CD4-positive, alpha-beta T cell treated with Interleukin-10 for 1 hour (primary cell): ENCODE results near the gene DACT3.

Experiments used
- DNase-seq: peaks from one replicate; pipeline ENCODE4 v3.0.0-alpha.2; 2020

Gene DACT3

DNA sequence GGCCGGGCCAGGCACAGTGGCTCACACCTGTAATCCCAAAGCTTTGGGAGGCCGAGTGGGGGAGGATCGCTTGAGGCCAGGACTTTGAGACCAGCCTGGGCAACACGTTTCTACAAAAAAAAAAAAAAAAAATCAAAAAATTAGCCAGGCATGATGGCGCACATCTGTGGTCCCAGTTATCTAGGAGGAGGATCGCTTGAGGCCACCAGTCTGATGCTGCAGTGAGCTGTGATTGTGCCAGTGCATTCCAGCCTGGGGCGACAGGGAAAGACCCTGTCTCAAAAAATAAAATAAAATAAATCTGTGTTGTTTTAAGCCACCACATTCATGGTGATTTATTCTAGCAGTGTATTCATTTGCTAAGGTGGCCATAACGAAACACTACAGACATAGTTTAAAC is 4.1 kb upstream of the DACT3 start:
- DNase-seq: no peak

GRCh38 chr19:46661735-46662592 is 982 bp upstream of the DACT3 start:
- DNase-seq: peak; percentile 80

- no peak for DNase-seq
Observed at GRCh38 chr19:46660551-46661019, 397 bp downstream of the DACT3 start.

DNA sequence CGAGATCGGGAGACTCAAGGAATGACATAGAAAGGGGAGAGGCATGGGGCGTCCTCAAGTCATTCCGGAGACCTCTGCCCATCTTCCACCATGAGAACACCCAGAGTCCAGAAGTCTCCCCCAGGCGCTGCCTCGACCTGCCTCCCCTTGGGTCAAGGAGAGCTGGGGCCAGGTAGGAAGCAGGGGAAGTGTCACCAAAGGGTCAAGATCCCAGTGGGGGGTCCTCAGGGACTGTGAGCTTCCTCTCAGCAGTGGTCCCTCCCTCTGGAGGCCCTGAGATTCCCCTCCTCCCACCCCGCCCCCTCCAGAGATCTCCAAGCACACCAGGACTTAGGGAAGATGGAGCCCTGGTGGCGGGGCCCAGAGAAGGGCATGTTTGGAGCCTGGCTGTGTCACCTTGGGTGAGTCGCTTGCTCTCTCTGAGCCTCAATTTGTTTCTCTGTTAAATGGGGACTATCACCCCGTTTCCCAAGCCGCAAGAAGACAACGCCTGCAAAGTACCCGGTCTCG is 919 bp downstream of the DACT3 start:
- no peak for DNase-seq

- DNase-seq: peak; percentile 24
Observed at GRCh38 chr19:46659151-46660007, 1.6 kb downstream of the DACT3 start.

DNA sequence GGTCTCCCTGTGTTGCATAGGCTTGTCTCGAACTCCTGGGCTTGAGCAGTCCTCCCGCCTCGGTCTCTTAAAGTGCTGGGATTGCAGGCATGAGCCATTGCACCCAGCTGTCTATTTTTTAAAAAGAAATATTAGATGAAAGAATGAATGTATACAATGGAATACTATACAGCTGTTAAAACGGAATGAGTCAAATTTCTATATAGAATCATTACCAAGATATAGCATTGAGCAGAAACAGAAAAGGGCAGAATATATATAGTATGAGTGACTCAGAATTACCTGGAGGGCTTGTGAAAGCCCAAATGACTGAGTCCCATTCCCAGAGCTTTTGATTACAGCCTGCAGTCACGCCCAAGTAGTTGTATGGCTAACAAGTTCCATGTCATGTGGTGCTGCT is 4.4 kb downstream of the DACT3 start:
- DNase-seq: no peak

GRCh38 chr19:46654621-46655152 is 6.3 kb downstream of the DACT3 start:
- no peak for DNase-seq

GRCh38 chr19:46650445-46650844 is 10.5 kb downstream of the DACT3 start:
- no peak for DNase-seq

DNA sequence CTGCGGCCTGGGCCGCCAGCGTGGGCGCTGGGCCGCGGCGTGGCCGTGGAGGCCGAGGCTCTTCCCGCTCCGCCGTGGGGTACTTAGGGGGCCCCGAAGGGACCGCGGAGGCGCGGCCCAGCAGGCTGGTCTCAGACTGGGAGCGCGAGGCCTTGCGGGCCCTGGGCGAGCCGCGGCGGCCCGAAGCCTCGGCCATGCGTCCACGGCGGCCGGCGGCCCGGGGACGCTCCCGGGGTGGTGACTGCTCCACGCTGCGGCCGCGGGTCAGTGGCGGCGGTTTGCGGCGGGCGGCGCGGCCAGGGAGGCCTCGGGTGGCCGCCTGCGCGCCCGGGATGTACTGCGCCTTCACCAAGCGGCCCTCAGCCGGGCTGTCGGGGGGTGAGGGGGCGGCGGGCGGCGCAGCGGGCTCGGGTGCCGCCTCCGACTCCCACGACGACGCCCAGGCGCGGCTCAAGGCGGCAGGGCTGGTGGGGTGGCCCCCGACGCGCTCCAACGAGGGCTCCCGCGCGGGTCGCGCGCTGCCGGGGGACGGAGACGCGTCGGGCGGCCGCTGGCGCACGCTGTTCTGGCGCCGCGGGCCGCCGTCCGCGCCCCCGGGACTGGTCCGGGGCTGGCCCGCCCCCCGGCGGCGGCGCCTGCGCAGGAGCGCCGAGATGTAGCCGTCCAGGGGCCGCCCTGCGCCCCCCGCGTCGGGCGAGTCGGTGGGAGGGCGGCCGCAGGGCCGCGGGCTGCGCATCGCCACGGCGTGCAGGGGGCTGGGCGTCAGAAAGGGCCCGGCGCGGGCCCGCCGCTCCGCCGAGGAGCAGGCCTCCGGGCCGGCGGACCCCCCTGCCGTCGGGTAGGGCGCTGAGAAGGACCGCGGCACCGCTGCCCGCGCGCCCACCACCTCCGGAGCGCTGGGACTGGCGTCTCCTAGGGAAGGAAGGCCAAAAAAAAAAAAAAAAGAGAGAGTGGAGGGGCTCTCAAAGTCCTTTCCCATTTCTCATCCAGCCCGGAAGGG is 11.7 kb downstream of the DACT3 start:
- no peak for DNase-seq

GRCh38 chr19:46648060-46648960 is 12.7 kb downstream of the DACT3 start:
- no peak for DNase-seq

- no peak for DNase-seq
Observed at GRCh38 chr19:46646402-46646801, 14.6 kb downstream of the DACT3 start.

- DNase-seq: no peak
Observed at GRCh38 chr19:46644720-46645119, 16.3 kb downstream of the DACT3 start.

DNA sequence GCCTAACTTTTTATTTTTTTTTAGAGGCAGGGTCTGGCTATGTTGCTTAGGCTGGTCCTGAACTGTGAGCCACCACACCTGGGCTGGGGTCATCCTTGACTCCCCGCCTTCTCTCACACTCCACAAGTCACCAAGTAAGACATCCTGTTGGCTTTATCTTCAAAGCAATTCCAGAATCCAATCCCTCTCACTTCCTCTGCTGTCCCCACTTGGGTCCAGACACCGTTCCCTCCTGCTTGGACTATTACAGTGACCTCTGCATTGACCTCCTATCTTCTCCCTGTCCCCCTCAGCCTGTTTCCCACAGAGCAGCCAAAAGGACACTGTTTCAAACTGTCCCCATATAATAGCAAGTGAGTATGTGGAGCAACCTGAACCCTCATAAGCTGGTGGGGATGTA is 20.3 kb downstream of the DACT3 start:
- DNase-seq: no peak

- DNase-seq: peak; percentile 32
Observed at GRCh38 chr19:46639358-46640182, 21.4 kb downstream of the DACT3 start.

- DNase-seq: no peak
Observed at GRCh38 chr19:46637224-46637623, 23.8 kb downstream of the DACT3 start.

DNA sequence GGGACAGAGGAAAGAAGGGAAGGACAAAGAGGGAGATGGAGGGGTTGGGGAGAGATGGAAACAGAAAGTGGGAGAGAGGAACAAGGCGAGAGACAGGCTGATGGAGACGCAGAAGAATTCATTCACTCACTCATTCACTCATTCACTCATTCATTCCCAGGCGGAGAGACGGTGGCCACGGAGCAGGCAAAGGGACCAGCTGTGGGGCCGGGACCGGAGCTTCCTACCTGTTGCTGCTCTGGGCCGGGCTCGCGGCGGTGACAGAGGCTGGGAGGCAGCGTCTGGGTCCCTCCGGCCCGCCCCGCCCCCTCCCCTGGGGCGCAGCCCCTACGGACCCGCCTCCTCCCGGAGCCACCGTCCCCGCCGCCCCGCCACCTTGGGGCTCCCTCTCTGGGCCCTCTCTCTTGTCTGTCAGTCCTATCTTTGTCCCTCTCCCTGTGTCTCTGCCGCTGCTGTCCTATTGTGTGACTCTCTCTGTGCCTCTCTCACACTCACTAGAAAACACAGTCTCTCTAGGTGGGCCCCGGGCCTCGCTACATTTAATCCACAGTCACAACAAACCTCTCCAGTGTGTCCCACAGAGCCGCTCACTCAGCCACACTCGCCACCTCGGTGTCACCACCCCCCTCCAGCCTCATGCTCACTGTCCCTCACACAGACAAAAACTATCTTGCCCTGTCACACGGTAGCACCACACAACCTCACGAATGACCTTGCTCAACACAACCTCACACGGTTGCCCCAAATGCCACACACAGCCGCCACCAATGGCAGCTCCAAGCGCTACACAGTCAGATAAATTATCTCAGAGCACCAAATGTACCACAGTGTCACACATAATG is 24.8 kb downstream of the DACT3 start, which contains the start of gene GNG8:
Gene GNG8 (minus strand): TSS at position 283 of the 842 bp plus-strand sequence. CDS start 1,520 bp downstream, outside the sequence.
- no peak for DNase-seq

DNA sequence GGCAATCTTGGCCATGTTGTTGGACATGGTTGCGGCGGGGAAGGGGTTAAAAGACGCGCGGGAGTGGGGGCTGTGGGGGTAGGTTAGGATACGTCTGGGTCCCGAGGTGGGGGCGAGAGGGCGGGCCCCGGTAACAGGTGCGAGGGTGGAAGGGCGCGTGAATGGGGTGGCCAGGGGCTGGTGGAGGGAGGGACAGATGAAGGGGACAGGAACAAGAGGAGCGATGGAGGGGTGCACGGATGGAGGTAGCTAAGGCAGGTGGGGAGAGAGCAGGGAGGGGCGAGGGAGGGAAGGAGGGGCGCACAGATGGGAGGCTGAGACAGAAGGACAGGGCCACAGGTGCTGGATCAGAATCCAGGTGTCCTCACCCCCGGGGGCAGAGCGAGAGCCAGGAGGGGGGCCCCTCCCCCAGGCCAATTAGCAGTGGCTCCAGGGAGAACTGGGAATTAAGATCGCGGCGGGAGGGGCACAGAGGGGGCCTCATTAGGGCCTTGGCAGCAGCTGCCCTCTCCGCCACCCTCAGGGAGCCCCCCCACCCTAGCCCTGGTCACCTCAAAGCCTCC is 26.2 kb downstream of the DACT3 start:
- no peak for DNase-seq

DNA sequence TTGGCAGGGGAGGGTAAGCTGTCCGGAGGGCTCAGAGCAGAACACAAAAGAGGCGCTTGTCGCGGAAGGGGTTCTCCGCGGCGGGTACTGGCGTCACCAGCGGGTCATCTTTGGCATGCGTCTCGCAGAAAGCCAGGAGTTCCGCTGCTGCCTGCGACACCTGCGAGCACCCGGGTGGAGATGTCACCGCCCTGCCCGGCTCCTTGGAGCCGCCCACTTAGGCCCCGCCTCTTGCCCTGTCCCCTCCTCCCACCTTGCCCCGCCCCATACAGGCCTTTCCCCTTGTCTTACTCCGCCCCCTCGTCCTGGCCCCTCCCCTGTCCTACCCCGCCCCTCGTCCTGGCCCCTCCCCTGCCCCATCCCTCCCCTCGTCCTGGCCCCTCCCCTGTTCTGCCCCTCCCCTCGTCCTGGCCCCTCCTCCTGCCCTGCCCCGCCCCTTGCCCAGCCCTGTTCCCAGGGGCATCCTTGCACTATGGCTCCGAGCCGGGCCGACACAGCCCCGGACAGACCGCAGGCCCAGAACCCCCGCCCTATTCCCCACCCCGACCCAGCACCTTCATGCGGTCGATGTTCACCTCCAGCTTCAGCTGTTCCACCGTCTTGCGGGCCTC is 26.8 kb downstream of the DACT3 start:
- peak; percentile 96 for DNase-seq
